Endothelial cell of umbilical vein (primary cell): Measurements from ENCODE around the gene CDK9. TPM values are rescaled to one million over a fixed set of nuclear protein-coding genes. Genes with fewer than 3 reads are reported as not detected.

Source experiments
- BruUV-seq: library from RNA; stranded (reverse); fragments of 400-500 nt; replicated peaks from 2 replicates; lab custom pipeline; 2021; lab: Mats Ljungman, UMichigan
- CTCF ChIA-PET: fragments of 300-600, 350-600 bp; sonication (Branson Sonifier 250); formaldehyde crosslinking; loops from one replicate; lab custom pipeline; 2021; ENCODE audit warnings: antibody characterized with exemption, inconsistent platforms; lab: Charles Lee
- POLR2A ChIA-PET: fragments of 300-600, 350-600 bp; sonication (Branson Sonifier 250); formaldehyde crosslinking; loops from one replicate; lab custom pipeline; 2021; ENCODE audit warnings: antibody characterized with exemption, inconsistent platforms; lab: Charles Lee
- DNase-seq: peaks from one replicate; pipeline ENCODE4 v3.0.0-alpha.2; 2011; ENCODE audit warnings: low read depth, low spot score
- FAIRE-seq: peaks from 2 replicates; lab custom pipeline; 2011; peaks lifted over from hg19 to GRCh38; lab: Jason Lieb, UNC
- H2AFZ ChIP-seq: 2 replicates; pipeline ENCODE4 v1.6.0; 2012; ENCODE audit warnings: low read depth, low read length, control low read depth, inconsistent platforms
- H3K27ac ChIP-seq: 2 replicates; pipeline ENCODE4 v1.5.1; 2011; ENCODE audit warnings: low read depth, mild to moderate bottlenecking, control low read depth, low read length, moderate library complexity; ENCODE audit not compliant: insufficient read depth
- H3K27me3 ChIP-seq, 2 experiments: 2 replicates each; pipeline versions ENCODE4 v1.6.0 to v1.6.1; 2011; ENCODE audit warnings: low read length in 2 of 2, mixed read lengths in 1 of 2; ENCODE audit not compliant: control insufficient read depth in 2 of 2, insufficient read depth in 2 of 2
- H3K36me3 ChIP-seq, 2 experiments: 2 replicates in 1 of 2; 3 replicates in 1 of 2; pipeline ENCODE4 v1.5.1; 2011; ENCODE audit warnings: low read length in 2 of 2, mild to moderate bottlenecking in 1 of 2, moderate library complexity in 1 of 2; ENCODE audit not compliant: control insufficient read depth in 2 of 2, insufficient read depth in 2 of 2; ENCODE audit errors: extremely low read depth in 1 of 2
- H3K4me1 ChIP-seq: 3 replicates; pipeline ENCODE4 v1.5.1; 2011; ENCODE audit warnings: mild to moderate bottlenecking, low read length; ENCODE audit not compliant: control insufficient read depth, insufficient read depth; ENCODE audit errors: extremely low read depth
- H3K4me2 ChIP-seq: 2 replicates; pipeline ENCODE4 v1.6.1; 2011; ENCODE audit warnings: low read length, control low read depth, mixed read lengths; ENCODE audit not compliant: insufficient read depth
- H3K4me3 ChIP-seq, 3 experiments: fragments of 200-600 bp in 1 of 3; sonication (generic), shearing (Covaris generic) in 1 of 3; replicated peaks in 1 of 3; 2 replicates each; pipeline ENCODE4 v1.5.1; 2011 to 2016; ENCODE audit warnings: control low read depth in 3 of 3, low read length in 3 of 3, mild to moderate bottlenecking in 2 of 3, inconsistent platforms in 1 of 3, low read depth in 1 of 3, moderate library complexity in 1 of 3; ENCODE audit not compliant: insufficient read depth in 1 of 3
- H3K79me2 ChIP-seq: 2 replicates; pipeline ENCODE4 v1.6.0; 2012; ENCODE audit warnings: low read length, inconsistent platforms; ENCODE audit not compliant: control insufficient read depth, insufficient read depth
- H3K9ac ChIP-seq: replicated peaks from 2 replicates; pipeline ENCODE3; 2011; ENCODE audit warnings: low read length, control low read depth; ENCODE audit not compliant: insufficient read depth; ENCODE audit errors: extremely low read depth
- H3K9me1 ChIP-seq: replicated peaks from 3 replicates; pipeline ENCODE4 v1.6.0; 2011; ENCODE audit warnings: mild to moderate bottlenecking, low read length; ENCODE audit not compliant: control insufficient read depth, insufficient read depth; ENCODE audit errors: extremely low read depth
- H3K9me3 ChIP-seq: replicated peaks from 2 replicates; pipeline ENCODE4 v1.5.1; 2012; ENCODE audit warnings: low read length, inconsistent platforms; ENCODE audit not compliant: control insufficient read depth, insufficient read depth
- H4K20me1 ChIP-seq: replicated peaks from 2 replicates; pipeline ENCODE3; 2011; ENCODE audit warnings: mild to moderate bottlenecking, low read length; ENCODE audit not compliant: control insufficient read depth, insufficient read depth; ENCODE audit errors: extremely low read depth
- CTCF ChIP-seq, 2 donors: IDR thresholded peaks; 1 replicate in 1 of 2; 2 replicates in 1 of 2; pipeline ENCODE4 v1.5.1; 2011; ENCODE audit warnings: low read length in 2 of 2, mild to moderate bottlenecking in 2 of 2, moderate library complexity in 2 of 2, control low read depth in 1 of 2, inconsistent platforms in 1 of 2, low read depth in 1 of 2; ENCODE audit not compliant: insufficient read depth in 1 of 2; ENCODE audit errors: extremely low read depth in 1 of 2
- EZH2 ChIP-seq: IDR thresholded peaks from 2 replicates; pipeline ENCODE4 v1.6.1; 2012; ENCODE audit warnings: borderline replicate concordance, low read depth, mild to moderate bottlenecking, moderate library complexity, low read length, inconsistent platforms; ENCODE audit not compliant: severe bottlenecking
- FOS ChIP-seq: IDR thresholded peaks from 2 replicates; pipeline ENCODE4 v1.6.1; 2011; ENCODE audit warnings: mild to moderate bottlenecking, low read length, moderate library complexity, borderline replicate concordance; ENCODE audit not compliant: insufficient read depth
- GATA2 ChIP-seq: IDR thresholded peaks from 2 replicates; pipeline ENCODE4 v1.7.0; 2011; ENCODE audit warnings: low read depth, mild to moderate bottlenecking, moderate library complexity, mixed read lengths, low read length; ENCODE audit not compliant: insufficient read length, insufficient read depth
- JUN ChIP-seq: IDR thresholded peaks from 2 replicates; pipeline ENCODE4 v1.6.1; 2011; ENCODE audit warnings: borderline replicate concordance, low read depth; ENCODE audit not compliant: insufficient read length, insufficient read depth
- MAX ChIP-seq: IDR thresholded peaks from 2 replicates; pipeline ENCODE4 v1.6.1; 2011; ENCODE audit not compliant: insufficient read depth, insufficient read length
- MYC ChIP-seq: IDR thresholded peaks from one replicate; pipeline ENCODE4 v1.6.1; 2011; ENCODE audit warnings: mild to moderate bottlenecking, low read depth, low read length
- POLR2A ChIP-seq: IDR thresholded peaks from 2 replicates; pipeline ENCODE4 v1.6.1; 2012; ENCODE audit warnings: low read depth, mild to moderate bottlenecking, control low read depth, low read length
- POLR2AphosphoS5 ChIP-seq: IDR thresholded peaks from 2 replicates; pipeline ENCODE4 v1.6.1; 2012; ENCODE audit warnings: low read depth, mild to moderate bottlenecking, control low read depth, low read length, moderate library complexity; ENCODE audit not compliant: insufficient read depth
- dilution Hi-C: fragments of 300-500 bp; cut with MboI; formaldehyde crosslinking; loops from one replicate; pipeline ENCODE4 v1.15.0; 2019; ENCODE audit warnings: low sequenced_read_pairs; ENCODE audit not compliant: extremely low pct_ligation_motif_present
- intact Hi-C: fragments of 100-400 bp; cut with micrococcal nuclease; formaldehyde crosslinking; loops from one replicate; pipeline ENCODE4 v1.10.0; 2022
- polyA plus RNA-seq, 4 experiments: library from polyadenylated mRNA; depleted of rRNA in 3 of 4; stranded (reverse) in 3 of 4; unstranded in 1 of 4; fragments of >200 nt; gene quantifications; 2 replicates each; pipeline versions ENCODE4 v1.2.1 to v1.2.3, GENCODE V29; 2011 to 2012; ENCODE audit warnings: missing spikeins in 1 of 4
- total RNA-seq: library from RNA; stranded (reverse); gene quantifications from 2 replicates; pipeline ENCODE4 v1.2.3, GENCODE V29; 2021

Gene CDK9
- total and polyA plus RNA-seq, 2 donors (not counting 3 experiments of a cell fraction or from before 2014, with no cell fraction given): 92.2 to 124 TPM

DNA sequence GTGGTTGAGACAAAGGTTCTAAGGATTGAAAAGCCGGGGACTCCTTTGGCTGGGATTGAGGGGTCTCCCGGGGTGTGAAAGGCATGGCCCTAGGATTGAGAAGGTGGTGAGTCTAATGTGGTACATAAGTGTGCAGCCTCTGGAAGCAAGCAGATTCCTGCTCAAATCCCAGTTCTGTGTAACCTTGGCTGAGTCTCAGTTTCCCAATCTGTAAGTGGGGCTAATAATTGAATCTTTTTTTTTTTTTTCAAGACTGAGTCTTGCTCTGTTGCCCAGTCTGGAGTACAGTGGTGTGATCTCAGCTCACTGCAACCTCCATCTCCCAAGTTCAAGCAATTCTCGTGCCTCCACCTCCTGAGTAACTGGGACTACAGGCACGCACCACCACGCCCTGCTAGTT is 13.2 kb upstream of the CDK9 start:
- intact Hi-C loops: no loop called here
- ChIA-PET POLR2A (interaction anchor here (0.6 to 2.8 kb wide), 2 partner anchors 11 to 13 kb away, joined by 4 to 18 read pairs; no protein-coding TSS in a partner anchor), CTCF (interaction anchor here (0.9 to 3.7 kb wide), 4 partner anchors 9 to 97 kb away, joined by 3 to 30 read pairs (median 3); partner anchors contain the start of gene TOR2A)
- Histone ChIP-seq H3K4me3 (no peak overlapping the region), H2AFZ (no peak overlapping the region), H3K27me3 (no peaks in the 10 kb centered on the region), H3K9me1 (no peaks in the 10 kb centered on the region), H4K20me1 (no peaks in the 10 kb centered on the region), H3K9ac (no peak overlapping the region), H3K4me1 (peaks cover 26% of the 10 kb centered on the region), H3K79me2 (peaks cover 30% of the 10 kb centered on the region), H3K4me2 (no peak overlapping the region), H3K27ac (no peak overlapping the region), H3K9me3 (no peaks in the 10 kb centered on the region), H3K36me3 (no peaks in the 10 kb centered on the region)
- no peak for TF ChIP-seq FOS
- no peak for TF ChIP-seq CTCF (IDR thresholded peaks at IDR 0.05; ENCODE audit: extremely low read depth in 1 of 2, insufficient read depth in 1 of 2, low read depth in 1 of 2, low read length in 2 of 2)
- no peak for TF ChIP-seq MAX
- BruUV-seq: no TSS peak
- dilution Hi-C loops: no loop called here
- FAIRE-seq (no peak), DNase-seq (no peak)

- no peaks in the 10 kb centered on the region for H3K9me1 ChIP-seq
- intact Hi-C loops: no loop called here
- no peak overlapping the region for H3K27ac ChIP-seq
- CTCF ChIA-PET: interaction anchor here (0.9 to 1.3 kb wide), 3 partner anchors 10 to 97 kb away, joined by 3 read pairs; no protein-coding TSS in a partner anchor
- H3K79me2 ChIP-seq: peaks cover 23% of the 10 kb centered on the region
- FAIRE-seq: no peak
- H4K20me1 ChIP-seq: no peaks in the 10 kb centered on the region
- dilution Hi-C loops: no loop called here
- H3K9ac ChIP-seq: no peak overlapping the region
- no peak overlapping the region for H2AFZ ChIP-seq
- TF ChIP-seq EZH2: no peak
- TF ChIP-seq JUN: no peak
- no peak for TF ChIP-seq CTCF (IDR thresholded peaks at IDR 0.05; ENCODE audit: extremely low read depth in 1 of 2, insufficient read depth in 1 of 2, low read depth in 1 of 2, low read length in 2 of 2)
- no peak for TF ChIP-seq POLR2A
- no peak for TF ChIP-seq MAX
- TF ChIP-seq POLR2AphosphoS5: no peak
- no peak for TF ChIP-seq FOS
- TF ChIP-seq GATA2: no peak
- TF ChIP-seq MYC: no peak
- peaks cover 19% of the 10 kb centered on the region for H3K4me1 ChIP-seq
- no peak overlapping the region for H3K4me2 ChIP-seq
- BruUV-seq: no TSS peak
- no peak overlapping the region for H3K4me3 ChIP-seq
- POLR2A ChIA-PET: no interaction called here
- no peak for DNase-seq
- no peaks in the 10 kb centered on the region for H3K9me3 ChIP-seq
- H3K27me3 ChIP-seq: no peaks in the 10 kb centered on the region
- H3K36me3 ChIP-seq: no peaks in the 10 kb centered on the region
These were observed 12.6 kb upstream of the CDK9 start for GRCh38 chr9:127773272-127773671.
